ENCODE results near the gene CANX. TPM values are rescaled to one million over a fixed set of nuclear protein-coding genes. Genes with fewer than 3 reads are reported as not detected.

CANX gene
- total and polyA plus RNA-seq, 9 of the 15 experiments (the other 6 are each of a cell fraction or from before 2014, with no cell fraction given), result 155 to 893 (median 589) TPM

DNA sequence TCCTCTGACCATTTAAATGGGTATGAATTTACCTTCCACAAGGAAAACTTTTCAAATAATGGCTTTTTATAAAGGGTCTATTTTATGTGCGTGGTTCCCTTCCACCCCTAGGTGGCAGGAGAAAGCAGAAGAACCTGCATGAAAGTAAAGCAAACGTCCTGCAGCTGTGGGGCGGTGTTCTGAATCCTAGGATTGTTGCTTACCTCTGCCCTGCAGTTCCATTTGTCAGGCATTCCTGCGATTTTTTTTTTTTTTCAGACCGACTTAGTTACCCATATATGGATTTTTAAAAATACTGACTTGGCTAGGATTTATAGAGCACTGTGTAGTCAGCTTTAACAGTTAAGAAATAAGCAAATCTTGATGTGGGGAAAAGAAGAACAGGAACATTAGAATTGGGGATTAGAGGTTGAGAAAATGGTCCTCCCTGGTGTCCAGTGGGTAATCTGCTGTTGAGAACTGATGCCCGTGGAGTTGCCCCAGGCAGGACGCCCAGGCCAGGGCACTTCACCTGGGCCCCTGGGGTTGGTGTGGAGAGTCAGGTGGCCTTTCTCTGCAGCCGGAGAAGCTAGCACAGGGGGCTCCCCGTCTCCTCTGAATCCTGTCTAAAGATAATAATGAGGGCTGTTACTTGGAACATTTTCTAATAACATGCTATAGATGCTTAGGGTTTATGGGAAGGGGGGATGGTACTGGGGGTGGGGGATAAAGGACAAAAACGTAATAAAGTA, 64.6 kb downstream of the CANX start (continued):
- TF ChIP-seq ZNF695 (CRISPR knock-in tag; IDR thresholded peaks at IDR 0.05), result no peak
- TF ChIP-seq, protein P1, sequence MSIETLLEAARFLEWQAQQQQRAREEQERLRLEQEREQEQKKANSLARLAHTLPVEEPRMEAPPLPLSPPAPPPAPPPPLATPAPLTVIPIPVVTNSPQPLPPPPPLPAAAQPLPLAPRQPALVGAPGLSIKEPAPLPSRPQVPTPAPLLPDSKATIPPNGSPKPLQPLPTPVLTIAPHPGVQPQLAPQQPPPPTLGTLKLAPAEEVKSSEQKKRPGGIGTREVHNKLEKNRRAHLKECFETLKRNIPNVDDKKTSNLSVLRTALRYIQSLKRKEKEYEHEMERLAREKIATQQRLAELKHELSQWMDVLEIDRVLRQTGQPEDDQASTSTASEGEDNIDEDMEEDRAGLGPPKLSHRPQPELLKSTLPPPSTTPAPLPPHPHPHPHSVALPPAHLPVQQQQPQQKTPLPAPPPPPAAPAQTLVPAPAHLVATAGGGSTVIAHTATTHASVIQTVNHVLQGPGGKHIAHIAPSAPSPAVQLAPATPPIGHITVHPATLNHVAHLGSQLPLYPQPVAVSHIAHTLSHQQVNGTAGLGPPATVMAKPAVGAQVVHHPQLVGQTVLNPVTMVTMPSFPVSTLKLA (conservative IDR thresholded peaks at IDR 0.05), result peak in 1 of 2 experiments; percentile 30; a peak in 1 of 4 replicates
- no peak for TF ChIP-seq CCNT2 (IDR thresholded peaks at IDR 0.05; ENCODE audit: borderline replicate concordance, extremely low read depth, insufficient read length, low read depth, low read length)
- TF ChIP-seq CUX1 (CRISPR knock-in tag; IDR thresholded peaks at IDR 0.05), result no peak
- TF ChIP-seq GATAD2B (IDR thresholded peaks at IDR 0.05; ENCODE audit: borderline replicate concordance), result no peak
- no peak for TF ChIP-seq YBX1 (IDR thresholded peaks at IDR 0.05)
- no peak for TF ChIP-seq MTA1 (IDR thresholded peaks at IDR 0.05; ENCODE audit: borderline replicate concordance)
- TF ChIP-seq NFE2L1 (tag; IDR thresholded peaks at IDR 0.05; ENCODE audit: borderline replicate concordance, low read depth), result no peak
- no peak for TF ChIP-seq HMGN3 (IDR thresholded peaks at IDR 0.05; ENCODE audit: borderline replicate concordance, extremely low read depth, insufficient read length, low read depth, low read length)
- TF ChIP-seq HCFC1 (IDR thresholded peaks at IDR 0.05; ENCODE audit: low read depth, low read length), result no peak
- TF ChIP-seq MAFG (tag; conservative IDR thresholded peaks at IDR 0.05), result 0 out of 2 replicates have a peak, but pooled peaks have one; percentile 3
- TF ChIP-seq CTCF (IDR thresholded peaks at IDR 0.05 in 2 of 3, conservative IDR thresholded peaks at IDR 0.05 in 1 of 3; ENCODE audit: insufficient read depth in 2 of 3, low read depth in 1 of 3, low read length in 3 of 3), result peak; percentile 87 to 99 (median 98)
